PC-3 (cell line): Measurements from ENCODE around the gene EAF1. TPM values are rescaled to one million over a fixed set of nuclear protein-coding genes. Genes with fewer than 3 reads are reported as not detected.
A peak's percentile ranks its signal among the peaks of the same experiment; 100 is the strongest.

Experiments used
- ATAC-seq: fragments of 200-7000 bp; cut with Tn5 transposase; 2 replicates; pipeline ENCODE4 v1.9.1; 2020; ENCODE audit warnings: mild to moderate bottlenecking, moderate library complexity
- BruUV-seq: library from RNA; stranded (reverse); fragments of 400-500 nt; replicated peaks from 2 replicates; lab custom pipeline; 2021; lab: Mats Ljungman, UMichigan
- CTCF ChIA-PET: fragments of 300-600 bp; sonication (Branson Sonifier 250); formaldehyde crosslinking; loops from one replicate; lab custom pipeline; 2022; ENCODE audit warnings: antibody characterized with exemption; lab: Charles Lee
- POLR2A ChIA-PET: fragments of 300-600 bp; sonication (Branson Sonifier 250); formaldehyde crosslinking; loops from one replicate; lab custom pipeline; 2022; ENCODE audit warnings: antibody characterized with exemption; ENCODE audit not compliant: unreplicated experiment; lab: Charles Lee
- DNase-seq: peaks from one replicate; pipeline ENCODE4 v3.0.0-alpha.2; 2015
- H2AFZ ChIP-seq: fragments of 300-600 bp; sonication (generic); 2 replicates; pipeline ENCODE4 v1.6.0; 2016; ENCODE audit warnings: antibody characterized with exemption, low read length
- H3F3A ChIP-seq: fragments of 300-600 bp; sonication (generic); one replicate; pipeline ENCODE4 v1.6.0; 2017; ENCODE audit warnings: antibody characterized with exemption, low read length, control low read depth, mild to moderate bottlenecking; ENCODE audit not compliant: unreplicated experiment
- H3K27ac ChIP-seq: fragments of 300-600 bp; sonication (generic); 2 replicates; pipeline ENCODE4 v1.5.1; 2016; ENCODE audit warnings: mild to moderate bottlenecking, low read length
- H3K27me3 ChIP-seq: fragments of 300-600 bp; sonication (generic); 2 replicates; pipeline ENCODE4 v1.6.1; 2016; ENCODE audit warnings: low read length, mixed read lengths
- H3K36me3 ChIP-seq: fragments of 300-600 bp; sonication (generic); 2 replicates; pipeline ENCODE4 v1.6.1; 2016; ENCODE audit warnings: low read depth, mixed run types, low read length, mixed read lengths
- H3K4me1 ChIP-seq: fragments of 300-600 bp; sonication (generic); 2 replicates; pipeline ENCODE4 v1.5.1; 2016; ENCODE audit warnings: low read length; ENCODE audit not compliant: insufficient read depth
- H3K4me2 ChIP-seq: fragments of 300-600 bp; sonication (generic); 2 replicates; pipeline ENCODE4 v1.6.0; 2016; ENCODE audit warnings: low read length
- H3K4me3 ChIP-seq: fragments of 300-600 bp; sonication (generic); 2 replicates; pipeline ENCODE4 v1.5.1; 2016; ENCODE audit warnings: mild to moderate bottlenecking, low read length, mixed read lengths
- H3K79me2 ChIP-seq: fragments of 300-600 bp; sonication (generic); 2 replicates; pipeline ENCODE4 v1.6.1; 2017; ENCODE audit warnings: low read length, mixed read lengths
- H3K9ac ChIP-seq: fragments of 300-600 bp; sonication (generic); 2 replicates; pipeline ENCODE4 v1.6.0; 2016; ENCODE audit warnings: mild to moderate bottlenecking, low read length
- H3K9me2 ChIP-seq: fragments of 300-600 bp; sonication (generic); replicated peaks from 2 replicates; pipeline ENCODE4 v1.6.1; 2016; ENCODE audit warnings: mixed run types, low read length, mixed read lengths
- H3K9me3 ChIP-seq: fragments of 300-600 bp; sonication (generic); 2 replicates; pipeline ENCODE4 v1.6.1; 2016; ENCODE audit warnings: low read length, mixed read lengths
- H4K20me1 ChIP-seq: fragments of 300-600 bp; sonication (generic); 2 replicates; pipeline ENCODE4 v1.6.1; 2016; ENCODE audit warnings: low read length, mixed read lengths
- CTCF ChIP-seq: fragments of 300-600 bp; sonication (generic); conservative IDR thresholded peaks from 2 replicates; pipeline ENCODE4 v1.5.1; 2017; ENCODE audit warnings: antibody characterized with exemption, low read depth, mild to moderate bottlenecking, low read length
- EZH2 ChIP-seq: fragments of 300-600 bp; sonication (generic); IDR thresholded peaks from one replicate; pipeline ENCODE4 v1.6.1; 2017; ENCODE audit warnings: antibody characterized with exemption, mild to moderate bottlenecking, low read length; ENCODE audit not compliant: unreplicated experiment
- EZH2phosphoT487 ChIP-seq: fragments of 300-600 bp; sonication (generic); IDR thresholded peaks from 2 replicates; pipeline ENCODE4 v1.6.1; 2018; ENCODE audit warnings: mild to moderate bottlenecking, antibody characterized with exemption, low read length, borderline replicate concordance
- intact Hi-C: fragments of 100-400 bp; cut with micrococcal nuclease; formaldehyde crosslinking; loops from 2 replicates; pipeline ENCODE4 v1.9.0; 2023
- total RNA-seq: library from RNA; depleted of rRNA; stranded (reverse); fragments of >200 nt; gene quantifications from 2 replicates; pipeline ENCODE4 v1.2.3, GENCODE V29; 2014

The EAF1 gene
- total RNA-seq, 1 experiment from 2014 or later = 35.3 TPM

GRCh38 chr3:15470261-15470660, 42.9 kb downstream of the EAF1 start:
- CTCF ChIA-PET = interaction anchor here (0.5 kb wide), 2 partner anchors 162 to 1254 kb away, joined by 3 read pairs; no protein-coding TSS in a partner anchor
- DNase-seq = peak; percentile 6

GRCh38 chr3:15470849-15471248, 43.5 kb downstream of the EAF1 start:
- POLR2A ChIA-PET = no interaction called here

More at GRCh38 chr3:15470261-15470660, 42.9 kb downstream of the EAF1 start:
- Histone ChIP-seq H3K79me2 (no peaks in the 10 kb centered on the region), H3F3A (no peaks in the 10 kb centered on the region), H3K9me2 (peaks cover 3% of the 10 kb centered on the region; the same call in 1 of the 2 replicates), H3K27me3 (no peaks in the 10 kb centered on the region), H3K9me3 (no peaks in the 10 kb centered on the region), H2AFZ (no peak overlapping the region), H3K4me3 (no peak overlapping the region), H3K9ac (no peak overlapping the region), H3K4me2 (no peak overlapping the region), H3K27ac (no peak overlapping the region), H3K4me1 (no peaks in the 10 kb centered on the region), H3K36me3 (no peaks in the 10 kb centered on the region), H4K20me1 (no peaks in the 10 kb centered on the region)
- peak; percentile 38 for TF ChIP-seq CTCF
- no peak for TF ChIP-seq EZH2
- intact Hi-C loops = no loop called here
- ATAC-seq = peak; percentile 57
- BruUV-seq = no TSS peak
- POLR2A ChIA-PET = no interaction called here

GRCh38 chr3:15471861-15472260, 44.5 kb downstream of the EAF1 start:
- ChIA-PET POLR2A (no interaction called here), CTCF (interaction anchor here (0.6 kb wide), 1 partner anchor 10 kb away, joined by 3 read pairs; no protein-coding TSS in a partner anchor)
- Histone ChIP-seq H3K4me1 (no peaks in the 10 kb centered on the region), H3K27me3 (no peaks in the 10 kb centered on the region), H4K20me1 (no peaks in the 10 kb centered on the region), H3K27ac (no peak overlapping the region), H3K9me3 (no peaks in the 10 kb centered on the region), H3K79me2 (no peaks in the 10 kb centered on the region), H3K9me2 (no peaks in the 10 kb centered on the region), H2AFZ (no peak overlapping the region), H3F3A (no peaks in the 10 kb centered on the region), H3K36me3 (no peaks in the 10 kb centered on the region), H3K9ac (no peak overlapping the region), H3K4me3 (no peak overlapping the region), H3K4me2 (no peak overlapping the region)
- ATAC-seq (no peak), DNase-seq (no peak)
- BruUV-seq = no TSS peak
- TF ChIP-seq EZH2 (no peak), EZH2phosphoT487 (no peak), CTCF (no peak)
- intact Hi-C loops = no loop called here

More at GRCh38 chr3:15470849-15471248, 43.5 kb downstream of the EAF1 start:
- no peaks in the 10 kb centered on the region for H3K36me3 ChIP-seq
- no peaks in the 10 kb centered on the region for H3K27me3 ChIP-seq
- H3K27ac ChIP-seq = no peak overlapping the region
- no peak overlapping the region for H3K4me2 ChIP-seq
- DNase-seq (no peak), ATAC-seq (no peak)
- peaks cover 3% of the 10 kb centered on the region; the same call in 1 of the 2 replicates for H3K9me2 ChIP-seq
- H3K79me2 ChIP-seq = no peaks in the 10 kb centered on the region
- TF ChIP-seq CTCF (no peak), EZH2 (no peak), EZH2phosphoT487 (no peak)
- intact Hi-C loops = no loop called here
- no peaks in the 10 kb centered on the region for H3K9me3 ChIP-seq
- H4K20me1 ChIP-seq = no peaks in the 10 kb centered on the region
- no peak overlapping the region for H3K4me3 ChIP-seq
- CTCF ChIA-PET = no interaction called here
- H3K4me1 ChIP-seq = no peaks in the 10 kb centered on the region
- no TSS peak for BruUV-seq
- H3F3A ChIP-seq = no peaks in the 10 kb centered on the region
- no peak overlapping the region for H3K9ac ChIP-seq
- H2AFZ ChIP-seq = no peak overlapping the region
